Erythroblast (primary cell): ENCODE measurements around the gene MYLK.

Experiments
- GATA1 ChIP-seq: IDR thresholded peaks from 2 replicates; pipeline ENCODE4 v1.6.1; 2011; ENCODE audit warnings: low read depth, mild to moderate bottlenecking, control low read depth, low read length, moderate library complexity
- POLR2A ChIP-seq: IDR thresholded peaks from 2 replicates; pipeline ENCODE4 v1.6.1; 2011; ENCODE audit warnings: mild to moderate bottlenecking, low read length

DNA sequence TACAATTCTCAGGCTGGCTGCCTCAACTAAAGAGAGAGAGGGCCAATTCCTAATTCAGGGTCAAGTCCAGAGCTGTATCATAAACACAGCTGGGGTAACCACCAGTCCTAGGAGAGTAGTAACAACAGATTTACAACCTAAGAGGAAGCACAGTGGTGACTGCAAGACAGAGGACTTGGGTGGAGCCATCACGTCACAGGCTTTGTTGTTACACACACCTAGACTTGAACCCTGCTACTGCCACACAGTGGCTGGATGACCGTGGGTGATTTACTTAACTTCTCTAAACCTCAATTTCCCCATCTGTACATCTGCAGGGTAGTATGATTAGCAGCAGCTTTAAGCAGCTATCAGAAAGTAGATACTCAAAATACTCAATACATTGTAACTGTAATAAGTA, 78.6 kb downstream of the MYLK start:
- TF ChIP-seq POLR2A (no peak), GATA1 (no peak)
